Activated T-cell treated with anti-CD3 and anti-CD28 coated beads for 48 hours (primary cell): ENCODE measurements around the gene MST1.

Experiments
- DNase-seq: peaks from one replicate; pipeline ENCODE4 v3.0.0-alpha.2; 2020; ENCODE audit warnings: low read depth

Gene MST1

GRCh38 chr3:49655731-49656285, 33.5 kb downstream of the MST1 start:
- no peak for DNase-seq

- no peak for DNase-seq
These were observed 34.2 kb downstream of the MST1 start for GRCh38 chr3:49654955-49655556.

GRCh38 chr3:49654176-49654825, 35.0 kb downstream of the MST1 start:
- DNase-seq, result no peak

GRCh38 chr3:49653621-49654020, 35.7 kb downstream of the MST1 start:
- no peak for DNase-seq

GRCh38 chr3:49652903-49653415, 36.3 kb downstream of the MST1 start:
- DNase-seq, result no peak

- DNase-seq, result no peak
These were observed 36.9 kb downstream of the MST1 start for GRCh38 chr3:49652218-49652902.

- DNase-seq, result no peak
These were observed 38.6 kb downstream of the MST1 start for GRCh38 chr3:49650637-49651036.

GRCh38 chr3:49650177-49650576, 39.1 kb downstream of the MST1 start:
- no peak for DNase-seq

- no peak for DNase-seq
These were observed 39.7 kb downstream of the MST1 start for GRCh38 chr3:49649576-49649975.

- no peak for DNase-seq
These were observed 40.8 kb downstream of the MST1 start for GRCh38 chr3:49648354-49649019.

- DNase-seq, result no peak
These were observed 41.5 kb downstream of the MST1 start for GRCh38 chr3:49647741-49648140.

- no peak for DNase-seq
These were observed 43.0 kb downstream of the MST1 start for GRCh38 chr3:49646236-49646635.

- no peak for DNase-seq
These were observed 44.6 kb downstream of the MST1 start for GRCh38 chr3:49644684-49645083.

GRCh38 chr3:49642708-49643145, 46.5 kb downstream of the MST1 start:
- no peak for DNase-seq

- DNase-seq, result no peak
These were observed 47.2 kb downstream of the MST1 start for GRCh38 chr3:49641921-49642707.

GRCh38 chr3:49641292-49641691, 48.0 kb downstream of the MST1 start:
- DNase-seq, result no peak

GRCh38 chr3:49639551-49639950, 49.7 kb downstream of the MST1 start:
- no peak for DNase-seq

GRCh38 chr3:49638445-49638844, 50.8 kb downstream of the MST1 start:
- no peak for DNase-seq

GRCh38 chr3:49636883-49637609, 52.2 kb downstream of the MST1 start:
- DNase-seq, result no peak

- DNase-seq, result no peak
These were observed 54.5 kb downstream of the MST1 start for GRCh38 chr3:49634736-49635135.
